Fibroblast of villous mesenchyme (primary cell): ENCODE measurements around the gene ANKFY1. TPM values are rescaled to one million over a fixed set of nuclear protein-coding genes. Genes with fewer than 3 reads are reported as not detected.

Source experiments
- DNase-seq: peaks from one replicate; pipeline ENCODE4 v3.0.0-alpha.2; 2010; ENCODE audit warnings: low read depth
- H3K4me3 ChIP-seq: 2 replicates; pipeline ENCODE4 v1.5.1; 2011; ENCODE audit warnings: low read depth, mild to moderate bottlenecking, low read length
- CTCF ChIP-seq: IDR thresholded peaks from 2 replicates; pipeline ENCODE4 v1.5.1; 2012; ENCODE audit warnings: low read depth, mild to moderate bottlenecking, low read length; ENCODE audit not compliant: insufficient read depth
- total RNA-seq: library from RNA; depleted of rRNA; stranded (reverse); fragments of >200 nt; gene quantifications from 2 replicates; pipeline ENCODE4 v1.2.3, GENCODE V29; 2012

Gene ANKFY1
- total RNA-seq, 1 donor = 58.7 TPM

DNA sequence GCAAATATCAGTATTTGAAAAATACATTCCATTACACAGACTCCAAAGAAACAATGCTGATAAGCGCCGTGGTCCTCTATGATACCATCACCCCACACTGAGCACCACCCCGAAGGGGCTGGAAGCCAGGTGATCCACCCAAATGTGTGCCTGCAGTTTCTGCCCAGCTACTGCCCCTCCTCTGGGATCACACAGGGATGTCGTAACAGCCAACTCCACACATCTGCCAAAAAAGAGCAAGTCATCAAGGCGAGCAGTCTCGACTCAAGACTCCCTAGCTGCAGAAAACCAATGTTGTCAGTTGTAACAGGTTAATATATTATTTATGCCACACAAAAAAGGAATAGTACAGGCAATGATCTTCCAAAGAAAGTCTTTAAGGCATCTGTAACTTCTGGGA, 99.8 kb downstream of the ANKFY1 start:
- H3K4me3 ChIP-seq = no peak overlapping the region
- DNase-seq = peak; percentile 84
- TF ChIP-seq CTCF = no peak

- H3K4me3 ChIP-seq = no peak overlapping the region
- DNase-seq = peak; percentile 97
- no peak for TF ChIP-seq CTCF
Observed at GRCh38 chr17:4162775-4163466, 100.9 kb downstream of the ANKFY1 start.

DNA sequence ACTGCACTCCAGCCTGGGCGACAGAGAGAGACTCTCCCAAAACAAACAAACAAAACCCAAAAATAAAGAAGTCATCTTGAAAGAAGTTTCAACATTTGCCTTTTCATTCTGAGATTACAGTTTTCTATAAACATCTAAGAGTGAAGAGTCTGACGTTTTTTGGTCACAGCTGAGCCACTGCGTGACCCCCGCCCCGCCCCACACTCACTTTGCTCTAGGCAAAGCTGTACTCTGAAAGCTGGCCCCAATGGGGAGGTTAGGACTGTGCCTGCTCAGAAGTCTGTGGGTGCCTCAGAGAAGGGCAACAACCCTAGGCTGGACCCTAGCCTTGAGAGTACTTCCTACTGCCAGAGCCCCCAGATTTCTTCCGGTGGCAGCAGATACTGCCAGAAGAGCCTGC, 101.5 kb downstream of the ANKFY1 start:
- no peak overlapping the region for H3K4me3 ChIP-seq
- no peak for TF ChIP-seq CTCF
- peak; percentile 44 for DNase-seq

DNA sequence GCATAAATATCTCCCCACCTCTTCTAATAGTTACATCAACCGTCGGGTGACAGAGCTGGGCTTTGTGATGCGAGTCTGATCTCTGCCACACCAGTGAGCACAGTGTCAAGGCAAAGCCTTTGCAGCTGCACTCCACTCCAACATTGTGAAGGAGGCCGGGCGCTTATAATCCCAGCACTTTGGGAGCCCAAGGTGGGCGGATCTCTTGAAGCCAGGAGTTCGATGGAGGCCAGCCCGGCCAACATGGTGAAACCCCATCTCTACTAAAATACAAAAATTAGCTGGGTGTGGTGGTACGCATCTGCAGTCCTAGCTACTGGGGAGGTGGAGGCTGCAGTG, 101.8 kb downstream of the ANKFY1 start:
- no peak for DNase-seq
- no peak overlapping the region for H3K4me3 ChIP-seq
- no peak for TF ChIP-seq CTCF

GRCh38 chr17:4161192-4161966, 102.4 kb downstream of the ANKFY1 start:
- no peak overlapping the region for H3K4me3 ChIP-seq
- peak; percentile 66 for TF ChIP-seq CTCF
- DNase-seq = peak; percentile 97

DNA sequence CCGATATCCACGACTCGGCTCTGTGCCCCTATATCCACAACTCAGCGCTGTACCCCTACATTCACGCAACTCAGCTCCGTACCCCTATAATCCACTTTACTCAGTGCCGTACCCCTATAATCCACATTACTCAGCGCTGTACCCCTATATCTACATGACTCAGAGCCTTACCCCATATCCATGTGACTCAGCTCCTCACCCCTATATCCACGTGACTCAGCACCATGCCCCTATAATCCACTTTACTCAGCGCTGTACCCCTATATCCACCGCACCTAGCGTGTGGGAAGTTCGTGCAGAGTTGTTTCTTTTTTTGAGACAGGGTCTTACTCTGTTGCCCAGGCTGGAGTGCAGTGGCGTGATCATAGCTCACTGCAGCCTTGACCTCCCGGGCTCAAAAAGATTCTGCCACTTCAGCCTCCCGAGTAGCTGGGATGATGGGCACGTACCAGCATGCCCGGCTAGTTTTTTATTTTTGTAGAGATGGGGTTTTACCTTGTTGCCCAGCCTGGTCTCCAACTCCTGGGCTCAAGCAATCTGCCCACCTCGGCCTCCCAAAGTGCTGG, 103.4 kb downstream of the ANKFY1 start:
- no peak for DNase-seq
- H3K4me3 ChIP-seq = no peak overlapping the region
- no peak for TF ChIP-seq CTCF
